Measurements from ENCODE around the gene JAM3. TPM values are rescaled to one million over a fixed set of nuclear protein-coding genes. Genes with fewer than 3 reads are reported as not detected.

The JAM3 gene
- total RNA-seq, 2 experiments from 2014 or later = 13.5 to 15.3 TPM

DNA sequence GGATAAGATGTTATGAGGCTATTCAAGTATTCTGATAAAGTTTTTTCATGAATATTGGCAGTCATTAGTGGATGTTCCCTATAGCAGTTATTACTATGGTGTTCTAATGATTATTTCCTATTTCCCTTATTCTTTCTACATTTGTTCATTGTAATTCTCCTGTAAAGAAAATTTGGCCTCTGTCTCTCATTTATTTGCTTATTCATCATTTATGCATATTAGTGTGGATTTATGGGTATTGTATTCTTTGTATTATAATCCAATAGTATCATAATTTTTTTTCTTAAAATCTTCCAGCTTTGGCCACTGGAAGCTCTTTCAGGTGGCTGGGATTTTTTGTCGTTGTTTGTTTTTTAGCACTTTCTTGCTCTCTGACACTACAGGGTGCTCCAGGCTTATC, 47.3 kb downstream of the JAM3 start:
- intact Hi-C loops (cut with DNase I, micrococcal nuclease) = no loop called here
- ATAC-seq (ENCODE audit: poor library complexity) (no peak), DNase-seq (no peak)
- Histone ChIP-seq H3K36me3 (ENCODE audit: insufficient read depth, low read length) (no peaks in the 10 kb centered on the region), H3K27ac (ENCODE audit: low read depth in 1 of 2, low read length in 2 of 2) (no peak overlapping the region), H3K9me3 (ENCODE audit: control insufficient read depth in 1 of 2, insufficient read depth in 1 of 2, low read length in 2 of 2) (no peaks in the 10 kb centered on the region), H3K4me3 (ENCODE audit: low read length) (no peak overlapping the region), H3K27me3 (ENCODE audit: control insufficient read depth in 1 of 2, insufficient read depth in 2 of 2, low read length in 2 of 2) (no peaks in the 10 kb centered on the region), H3K4me1 (ENCODE audit: insufficient read depth, low read length) (no peaks in the 10 kb centered on the region)
- Mint-ChIP-seq H3K4me1 (ENCODE audit: low read depth) (no peaks in the 10 kb centered on the region), H3K4me3 (no peak overlapping the region), H3K36me3 (ENCODE audit: low read depth) (peaks cover 14% of the 10 kb centered on the region), H3K27me3 (peaks cover 14% of the 10 kb centered on the region), H3K9me3 (no peaks in the 10 kb centered on the region), H3K27ac (no peak overlapping the region)
- ChIA-PET POLR2A (no interaction called here), CTCF (no interaction called here)
- TF ChIP-seq, protein P1, sequence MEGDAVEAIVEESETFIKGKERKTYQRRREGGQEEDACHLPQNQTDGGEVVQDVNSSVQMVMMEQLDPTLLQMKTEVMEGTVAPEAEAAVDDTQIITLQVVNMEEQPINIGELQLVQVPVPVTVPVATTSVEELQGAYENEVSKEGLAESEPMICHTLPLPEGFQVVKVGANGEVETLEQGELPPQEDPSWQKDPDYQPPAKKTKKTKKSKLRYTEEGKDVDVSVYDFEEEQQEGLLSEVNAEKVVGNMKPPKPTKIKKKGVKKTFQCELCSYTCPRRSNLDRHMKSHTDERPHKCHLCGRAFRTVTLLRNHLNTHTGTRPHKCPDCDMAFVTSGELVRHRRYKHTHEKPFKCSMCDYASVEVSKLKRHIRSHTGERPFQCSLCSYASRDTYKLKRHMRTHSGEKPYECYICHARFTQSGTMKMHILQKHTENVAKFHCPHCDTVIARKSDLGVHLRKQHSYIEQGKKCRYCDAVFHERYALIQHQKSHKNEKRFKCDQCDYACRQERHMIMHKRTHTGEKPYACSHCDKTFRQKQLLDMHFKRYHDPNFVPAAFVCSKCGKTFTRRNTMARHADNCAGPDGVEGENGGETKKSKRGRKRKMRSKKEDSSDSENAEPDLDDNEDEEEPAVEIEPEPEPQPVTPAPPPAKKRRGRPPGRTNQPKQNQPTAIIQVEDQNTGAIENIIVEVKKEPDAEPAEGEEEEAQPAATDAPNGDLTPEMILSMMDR (IDR thresholded peaks at IDR 0.05) = no peak

DNA sequence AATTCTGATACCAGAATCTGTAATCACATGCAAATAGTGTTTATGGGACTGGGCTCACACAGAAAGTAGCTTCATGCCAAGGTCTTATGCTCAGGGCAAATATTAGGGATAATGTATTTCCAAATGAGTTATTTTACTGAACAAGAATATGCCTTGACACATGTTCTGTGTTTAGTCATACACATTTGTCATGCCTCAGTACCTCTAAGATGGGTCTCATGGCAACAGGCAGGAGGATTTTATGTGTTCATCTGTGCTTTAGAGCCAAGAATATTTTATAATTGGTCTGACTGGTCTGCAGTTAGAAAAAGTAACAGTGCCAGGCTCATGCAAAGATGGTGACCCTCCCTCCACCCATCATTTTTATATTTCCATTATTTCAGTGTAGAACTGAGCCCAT, 49.1 kb downstream of the JAM3 start:
- no peaks in the 10 kb centered on the region for H3K4me1 Mint-ChIP-seq (ENCODE audit: low read depth)
- H3K36me3 ChIP-seq (ENCODE audit: insufficient read depth, low read length) = no peaks in the 10 kb centered on the region
- H3K9me3 ChIP-seq (ENCODE audit: control insufficient read depth in 1 of 2, insufficient read depth in 1 of 2, low read length in 2 of 2) = no peaks in the 10 kb centered on the region
- H3K27me3 Mint-ChIP-seq = peaks cover 30% of the 10 kb centered on the region
- peaks cover under 1% of the 10 kb centered on the region for H3K36me3 Mint-ChIP-seq (ENCODE audit: low read depth)
- DNase-seq = no peak
- H3K9me3 Mint-ChIP-seq = no peaks in the 10 kb centered on the region
- CTCF ChIA-PET = no interaction called here
- intact Hi-C loops (cut with DNase I, micrococcal nuclease) = no loop called here
- POLR2A ChIA-PET = no interaction called here
- no peaks in the 10 kb centered on the region for H3K4me1 ChIP-seq (ENCODE audit: insufficient read depth, low read length)
- H3K4me3 Mint-ChIP-seq = no peak overlapping the region
- H3K4me3 ChIP-seq (ENCODE audit: low read length) = no peak overlapping the region
- ATAC-seq (ENCODE audit: poor library complexity) = no peak
- TF ChIP-seq, protein P1 (IDR thresholded peaks at IDR 0.05) = no peak
- H3K27ac Mint-ChIP-seq = no peak overlapping the region
- H3K27me3 ChIP-seq (ENCODE audit: control insufficient read depth in 1 of 2, insufficient read depth in 2 of 2, low read length in 2 of 2) = peaks cover 3 to 7% of the 10 kb centered on the region in 2 experiments
- H3K27ac ChIP-seq (ENCODE audit: low read depth in 1 of 2, low read length in 2 of 2) = no peak overlapping the region

DNA sequence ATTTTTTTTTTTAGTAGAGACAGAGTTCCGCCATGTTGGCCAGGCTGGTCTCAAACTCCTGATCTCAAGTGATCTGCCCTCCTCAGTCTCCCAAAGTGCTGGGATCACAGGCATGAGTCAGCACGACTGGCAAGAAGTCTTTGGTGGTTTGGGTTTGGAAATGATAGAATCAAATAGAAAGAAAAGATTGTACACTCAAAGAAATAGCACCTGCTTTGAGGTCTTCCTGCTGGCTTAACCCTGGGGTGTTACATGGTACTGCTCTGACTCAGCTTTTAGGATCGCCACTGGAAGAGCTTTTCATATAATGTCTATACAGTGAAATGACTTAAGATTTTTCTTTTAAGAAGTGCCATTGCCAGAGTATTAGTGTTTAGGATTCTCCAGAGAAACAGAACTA, 50.2 kb downstream of the JAM3 start:
- CTCF ChIA-PET = no interaction called here
- Mint-ChIP-seq H3K27ac (no peak overlapping the region), H3K9me3 (no peaks in the 10 kb centered on the region), H3K4me3 (no peak overlapping the region), H3K27me3 (peaks cover 39% of the 10 kb centered on the region), H3K4me1 (ENCODE audit: low read depth) (peaks cover 4% of the 10 kb centered on the region), H3K36me3 (ENCODE audit: low read depth) (peaks cover 4% of the 10 kb centered on the region)
- Histone ChIP-seq H3K4me3 (ENCODE audit: low read length) (no peak overlapping the region), H3K4me1 (ENCODE audit: insufficient read depth, low read length) (no peaks in the 10 kb centered on the region), H3K27ac (ENCODE audit: low read depth in 1 of 2, low read length in 2 of 2) (no peak overlapping the region), H3K9me3 (ENCODE audit: control insufficient read depth in 1 of 2, insufficient read depth in 1 of 2, low read length in 2 of 2) (no peaks in the 10 kb centered on the region), H3K36me3 (ENCODE audit: insufficient read depth, low read length) (no peaks in the 10 kb centered on the region), H3K27me3 (ENCODE audit: control insufficient read depth in 1 of 2, insufficient read depth in 2 of 2, low read length in 2 of 2) (peaks cover 3 to 13% of the 10 kb centered on the region in 2 experiments)
- POLR2A ChIA-PET = no interaction called here
- TF ChIP-seq, protein P1 (IDR thresholded peaks at IDR 0.05) = no peak
- ATAC-seq (ENCODE audit: poor library complexity) (no peak), DNase-seq (no peak)
- intact Hi-C loops (cut with DNase I, micrococcal nuclease) = no loop called here
